NCI-H2081 (cell line): ENCODE measurements around the gene CATSPERD.
"Not testable (repeated sequence)": the region's sequence is repeated elsewhere in the genome, so short reads cannot be mapped to it uniquely, and the experiment has no call there.

Experiments used
- DNase-seq, 2 experiments: peaks; one replicate each; lab custom pipeline; 2025; lab: John Stamatoyannopoulos, UW

CATSPERD gene

GRCh38 chr19:5742051-5742450 is 21.6 kb downstream of the CATSPERD start:
- no peak for DNase-seq

GRCh38 chr19:5743630-5744029 is 23.2 kb downstream of the CATSPERD start:
- DNase-seq, result no peak

GRCh38 chr19:5744999-5745398 is 24.6 kb downstream of the CATSPERD start:
- DNase-seq, result not testable (repeated sequence)

- peak in 1 of 2 experiments; percentile 41 for DNase-seq
Measured at GRCh38 chr19:5748920-5749319, 28.5 kb downstream of the CATSPERD start.

GRCh38 chr19:5749505-5749904 is 29.1 kb downstream of the CATSPERD start:
- DNase-seq, result no peak

GRCh38 chr19:5751709-5752108 is 31.3 kb downstream of the CATSPERD start:
- DNase-seq, result no peak

GRCh38 chr19:5753743-5754142 is 33.3 kb downstream of the CATSPERD start:
- DNase-seq, result no peak

- no peak for DNase-seq
Measured at GRCh38 chr19:5762608-5763217, 42.3 kb downstream of the CATSPERD start.

- no peak for DNase-seq
Measured at GRCh38 chr19:5765220-5765619, 44.8 kb downstream of the CATSPERD start.

- DNase-seq, result no peak
Measured at GRCh38 chr19:5767949-5768348, 47.5 kb downstream of the CATSPERD start.

GRCh38 chr19:5772416-5772815 is 52.0 kb downstream of the CATSPERD start:
- DNase-seq, result no peak

- DNase-seq, result no peak
Measured at GRCh38 chr19:5773276-5773675, 52.8 kb downstream of the CATSPERD start.

- no peak for DNase-seq
Measured at GRCh38 chr19:5774921-5775320, 54.5 kb downstream of the CATSPERD start.

- no peak for DNase-seq
Measured at GRCh38 chr19:5775668-5776309, 55.4 kb downstream of the CATSPERD start.

GRCh38 chr19:5778402-5778801 is 58.0 kb downstream of the CATSPERD start:
- DNase-seq, result no peak

- DNase-seq, result not testable (repeated sequence)
Measured at GRCh38 chr19:5780916-5781315, 60.5 kb downstream of the CATSPERD start.

GRCh38 chr19:5782322-5782721 is 61.9 kb downstream of the CATSPERD start:
- DNase-seq, result no peak

- no peak for DNase-seq
Measured at GRCh38 chr19:5782945-5783919, 62.8 kb downstream of the CATSPERD start.

- no peak for DNase-seq
Measured at GRCh38 chr19:5784581-5785147, 64.2 kb downstream of the CATSPERD start, which contains the start of gene PRR22. Gene PRR22 (minus strand): TSS chr19:5784746. CDS start chr19:5784660, 86 bp downstream.

- no peak for DNase-seq
Measured at GRCh38 chr19:5785423-5785822, 65.0 kb downstream of the CATSPERD start.

GRCh38 chr19:5786593-5787408 is 66.4 kb downstream of the CATSPERD start:
- no peak for DNase-seq
